SK-N-MC (cell line): ENCODE results near the gene RCAN1.

Experiments used
- DNase-seq: peaks from one replicate; pipeline ENCODE4 v3.0.0-alpha.2; 2011; ENCODE audit warnings: low read depth, low spot score
- H3K27ac ChIP-seq: fragments of 200-600 bp; sonication (generic); 2 replicates; pipeline ENCODE4 v1.5.1; 2016; ENCODE audit warnings: mixed run types
- H3K36me3 ChIP-seq: fragments of 200-600 bp; sonication (generic); 2 replicates; pipeline ENCODE4 v1.6.1; 2017; ENCODE audit warnings: antibody characterized with exemption, low read length, mixed read lengths; ENCODE audit not compliant: insufficient read depth
- H3K4me3 ChIP-seq: fragments of 200-600 bp; sonication (generic); 2 replicates; pipeline ENCODE4 v1.5.1; 2016
- H3K9ac ChIP-seq: fragments of 200-600 bp; sonication (generic); 2 replicates; pipeline ENCODE4 v1.8.0; 2017; ENCODE audit warnings: mixed run types, mixed read lengths; ENCODE audit not compliant: insufficient read length
- H3K9me3 ChIP-seq: fragments of 200-600 bp; sonication (generic); 2 replicates; pipeline ENCODE4 v1.6.1; 2017; ENCODE audit warnings: low read depth, mild to moderate bottlenecking, antibody characterized with exemption, low read length, moderate library complexity, mixed read lengths
- EZH2 ChIP-seq: fragments of 200-600 bp; sonication (generic); IDR thresholded peaks from one replicate; pipeline ENCODE4 v1.6.1; 2017; ENCODE audit warnings: antibody characterized with exemption
- FOXP2 ChIP-seq: optimal IDR thresholded peaks from 2 replicates; pipeline ENCODE3; 2011; ENCODE audit warnings: mild to moderate bottlenecking, moderate library complexity; ENCODE audit not compliant: insufficient read depth; ENCODE audit errors: extremely low read length, control extremely low read depth
- POLR2AphosphoS5 ChIP-seq: IDR thresholded peaks from 2 replicates; pipeline ENCODE4 v1.6.1; 2012; ENCODE audit warnings: mild to moderate bottlenecking, low read depth, low read length, borderline replicate concordance

RCAN1 gene

DNA sequence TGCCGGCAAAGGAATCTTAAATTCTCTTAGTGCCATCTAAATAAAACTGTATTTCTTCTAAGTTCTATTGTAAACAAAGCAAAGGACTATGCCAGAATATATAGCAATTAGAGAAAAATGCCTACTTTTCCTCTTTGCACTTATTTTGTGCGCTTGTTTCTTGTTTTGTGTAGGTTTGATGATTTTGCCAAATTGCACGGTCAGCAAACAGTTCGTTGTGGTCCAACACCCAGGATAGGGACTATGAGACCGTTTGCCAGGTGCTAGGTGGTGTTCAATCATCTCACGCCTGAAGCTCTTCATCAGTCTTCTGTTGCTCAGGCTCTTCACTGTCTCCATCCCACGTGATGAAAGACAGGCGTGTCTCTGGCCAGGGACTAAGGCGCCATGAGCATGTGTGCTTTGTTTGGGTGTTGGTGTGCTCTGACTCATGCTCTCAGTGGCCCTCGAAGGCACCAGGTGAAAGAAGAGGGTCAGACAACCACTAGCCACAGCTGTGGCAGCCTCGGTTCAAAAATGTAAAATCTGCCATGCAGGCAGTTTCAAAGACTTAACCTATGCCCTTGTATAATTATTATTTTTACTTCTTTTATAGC is 66.0 kb downstream of the RCAN1 start:
- DNase-seq = no peak
- Histone ChIP-seq H3K9ac (no peak overlapping the region), H3K4me3 (no peak overlapping the region), H3K9me3 (no peaks in the 10 kb centered on the region), H3K27ac (no peak overlapping the region), H3K36me3 (no peaks in the 10 kb centered on the region)
- TF ChIP-seq EZH2 (no peak), POLR2AphosphoS5 (no peak), FOXP2 (no peak)

DNA sequence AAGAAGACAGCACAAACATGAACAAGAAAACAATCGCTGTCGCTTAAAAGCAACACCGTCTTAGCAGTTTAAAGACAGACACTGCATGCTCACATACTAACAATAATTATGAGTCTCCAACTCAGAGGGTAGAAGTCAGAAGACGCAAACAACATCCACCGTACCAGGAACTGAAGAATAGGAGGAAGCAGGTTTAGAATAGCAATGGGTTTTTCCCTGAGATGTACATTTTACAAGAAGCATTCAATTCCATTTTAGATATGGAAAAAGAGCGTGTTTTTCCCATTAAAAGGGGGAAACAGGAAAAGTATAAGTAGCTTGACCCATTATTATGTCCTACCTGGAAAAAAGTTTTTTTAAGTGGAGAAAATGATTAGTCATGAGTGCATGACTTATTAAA is 68.4 kb downstream of the RCAN1 start:
- TF ChIP-seq FOXP2 (no peak), EZH2 (no peak), POLR2AphosphoS5 (no peak)
- no peak for DNase-seq
- Histone ChIP-seq H3K36me3 (no peaks in the 10 kb centered on the region), H3K9ac (no peak overlapping the region), H3K27ac (no peak overlapping the region), H3K4me3 (no peak overlapping the region), H3K9me3 (no peaks in the 10 kb centered on the region)

DNA sequence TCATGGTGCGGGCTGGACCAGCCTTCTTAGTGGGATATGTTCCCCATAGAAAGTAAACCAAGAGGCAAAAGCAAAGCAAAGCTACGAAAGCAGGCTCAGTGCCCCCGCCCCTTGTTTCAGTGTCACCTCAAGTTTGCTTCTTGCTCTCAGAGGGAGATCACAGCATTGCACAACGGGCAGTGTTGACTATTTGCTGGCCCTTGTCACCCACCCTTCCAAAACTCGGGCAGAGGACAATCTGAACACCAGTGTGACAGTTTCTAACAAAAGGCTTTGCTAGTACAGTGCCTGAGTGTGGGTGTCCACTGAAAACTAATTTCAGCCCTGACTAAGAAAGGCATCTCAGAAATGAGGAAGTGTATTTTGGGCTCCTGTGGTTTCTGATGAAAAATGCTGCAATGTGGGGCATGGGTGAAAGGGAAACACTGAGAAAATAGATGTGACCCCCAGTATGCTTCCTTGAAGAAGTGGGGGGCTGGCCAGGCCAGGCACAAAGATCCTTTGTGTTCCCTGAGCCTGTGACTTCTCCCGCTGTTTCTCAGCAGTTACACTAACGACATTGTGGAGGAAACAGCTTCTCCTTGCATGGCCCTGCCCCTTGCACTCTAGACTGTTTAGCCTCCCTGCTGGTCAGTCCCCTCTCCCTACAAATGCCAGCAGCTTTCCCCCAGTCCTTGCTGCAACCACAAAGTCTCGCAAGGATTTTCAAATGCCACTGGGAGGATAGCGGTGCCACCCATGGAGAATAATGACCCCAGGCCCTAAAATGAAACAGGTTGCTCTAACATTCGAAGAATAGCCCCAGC is 69.6 kb downstream of the RCAN1 start:
- DNase-seq = no peak
- H3K27ac ChIP-seq = no peak overlapping the region
- H3K36me3 ChIP-seq = no peaks in the 10 kb centered on the region
- no peak overlapping the region for H3K9ac ChIP-seq
- TF ChIP-seq EZH2 (no peak), FOXP2 (no peak), POLR2AphosphoS5 (no peak)
- H3K9me3 ChIP-seq = no peaks in the 10 kb centered on the region
- H3K4me3 ChIP-seq = no peak overlapping the region

DNA sequence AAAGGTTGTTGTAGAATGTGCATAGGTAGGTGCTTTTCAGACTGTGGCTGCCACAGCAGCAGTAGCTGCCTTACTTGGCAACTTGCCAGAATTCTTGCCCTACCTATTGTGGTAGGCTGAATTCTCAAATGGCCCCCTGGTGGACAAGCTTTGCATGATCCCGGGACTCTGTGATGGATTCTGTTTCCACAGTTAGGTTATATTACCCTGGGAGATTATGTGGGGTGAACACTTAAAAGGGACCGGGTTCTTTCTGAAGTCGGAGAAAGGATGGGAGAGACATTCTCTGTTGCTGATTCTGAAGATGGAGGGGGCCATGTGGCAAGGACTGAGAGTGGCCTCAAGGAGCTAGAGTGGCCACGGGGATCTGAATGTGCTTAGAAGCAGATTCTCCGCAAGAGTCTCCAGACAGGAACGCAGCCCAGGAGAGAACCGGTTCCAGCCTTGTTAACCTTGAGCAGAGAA is 70.8 kb downstream of the RCAN1 start:
- TF ChIP-seq FOXP2 = no peak
- no peak for TF ChIP-seq POLR2AphosphoS5
- TF ChIP-seq EZH2 = no peak
- DNase-seq = peak; percentile 22
- Histone ChIP-seq H3K9ac (no peak overlapping the region), H3K27ac (no peak overlapping the region), H3K9me3 (no peaks in the 10 kb centered on the region), H3K36me3 (no peaks in the 10 kb centered on the region), H3K4me3 (no peak overlapping the region)

DNA sequence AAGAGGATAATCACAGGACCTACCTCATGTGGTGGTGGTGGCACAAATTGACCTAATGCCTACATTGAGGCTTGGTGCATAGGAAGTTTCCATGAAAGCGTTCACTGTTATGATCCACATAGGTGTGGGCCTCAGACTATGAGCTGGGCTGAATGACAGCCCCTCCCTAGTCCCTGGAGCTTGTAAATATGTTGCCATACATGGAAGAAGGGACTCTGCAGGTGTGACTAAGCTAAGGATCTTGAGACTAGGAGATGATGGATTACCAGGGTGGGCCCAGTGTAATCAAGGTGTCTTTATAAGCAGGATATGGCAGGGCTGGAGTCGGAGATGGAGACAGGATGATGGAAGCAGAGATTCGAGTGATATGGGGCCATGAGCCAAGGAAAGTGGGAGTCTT is 71.9 kb downstream of the RCAN1 start:
- H3K4me3 ChIP-seq = no peak overlapping the region
- H3K9me3 ChIP-seq = no peaks in the 10 kb centered on the region
- H3K36me3 ChIP-seq = no peaks in the 10 kb centered on the region
- no peak for TF ChIP-seq EZH2
- TF ChIP-seq FOXP2 = no peak
- no peak for TF ChIP-seq POLR2AphosphoS5
- no peak overlapping the region for H3K27ac ChIP-seq
- H3K9ac ChIP-seq = no peak overlapping the region
- no peak for DNase-seq

DNA sequence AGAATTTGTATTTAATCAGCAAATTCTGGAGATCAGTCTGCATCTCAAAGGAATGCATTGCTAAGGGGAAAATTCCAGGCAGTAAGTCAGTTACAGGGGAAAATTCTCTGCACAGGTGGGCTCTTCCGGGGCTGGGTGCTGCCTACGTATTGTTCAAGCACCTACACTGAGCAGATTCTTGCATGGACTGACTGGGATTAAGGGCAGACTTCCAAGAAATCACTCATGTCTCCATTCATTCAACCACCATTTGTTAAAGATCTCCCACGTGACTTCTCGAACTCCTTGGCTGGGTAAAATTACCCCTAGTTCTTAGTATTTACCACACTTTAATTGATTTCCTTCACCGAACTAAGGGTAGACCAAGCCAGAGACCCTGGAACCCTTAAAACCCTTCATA is 74.7 kb downstream of the RCAN1 start:
- TF ChIP-seq POLR2AphosphoS5 (no peak), FOXP2 (no peak), EZH2 (no peak)
- DNase-seq = no peak
- Histone ChIP-seq H3K4me3 (no peak overlapping the region), H3K36me3 (no peaks in the 10 kb centered on the region), H3K27ac (no peak overlapping the region), H3K9ac (no peak overlapping the region), H3K9me3 (no peaks in the 10 kb centered on the region)

DNA sequence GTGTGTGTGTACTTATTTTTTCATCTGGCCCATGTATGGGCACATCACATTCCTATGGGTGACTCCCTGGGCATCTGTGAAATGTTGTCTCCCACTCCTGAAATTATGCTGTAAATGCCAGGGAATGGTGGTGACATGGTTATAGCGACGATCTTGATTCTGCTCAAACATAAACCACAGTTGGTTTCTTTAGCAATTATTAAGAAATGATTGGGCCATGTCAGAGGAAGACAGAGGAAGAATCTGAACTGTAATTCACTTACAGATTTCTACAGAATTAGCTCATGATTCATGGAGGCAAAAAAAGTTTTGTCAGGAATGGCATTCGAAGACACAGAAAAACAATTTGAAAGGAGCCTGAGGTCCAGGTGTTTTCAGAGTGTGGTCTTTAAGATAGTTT is 77.1 kb downstream of the RCAN1 start:
- DNase-seq = no peak
- no peaks in the 10 kb centered on the region for H3K36me3 ChIP-seq
- H3K9ac ChIP-seq = no peak overlapping the region
- H3K27ac ChIP-seq = no peak overlapping the region
- H3K9me3 ChIP-seq = no peaks in the 10 kb centered on the region
- no peak overlapping the region for H3K4me3 ChIP-seq
- TF ChIP-seq FOXP2 (no peak), POLR2AphosphoS5 (no peak), EZH2 (no peak)

DNA sequence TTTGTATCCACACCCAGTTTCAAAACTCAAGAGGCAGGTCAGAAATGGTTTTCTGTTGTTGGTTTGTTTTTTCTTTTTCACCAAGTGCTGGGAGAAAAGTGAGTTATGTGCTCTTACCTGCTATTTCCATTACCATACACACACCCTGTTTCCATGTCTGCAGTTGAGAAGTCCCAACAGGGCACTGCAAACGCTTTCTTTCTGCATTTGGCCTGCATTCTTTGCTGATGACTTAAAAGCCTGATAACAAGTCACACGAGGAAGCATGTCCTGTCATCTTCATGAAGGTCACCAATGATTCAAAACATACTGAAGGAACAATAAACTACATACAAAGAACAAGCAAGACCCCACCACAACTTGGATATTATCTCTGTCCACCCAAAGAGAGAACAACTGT is 78.1 kb downstream of the RCAN1 start:
- no peak for DNase-seq
- Histone ChIP-seq H3K4me3 (no peak overlapping the region), H3K27ac (no peak overlapping the region), H3K9me3 (no peaks in the 10 kb centered on the region), H3K9ac (no peak overlapping the region), H3K36me3 (no peaks in the 10 kb centered on the region)
- TF ChIP-seq POLR2AphosphoS5 = no peak
- no peak for TF ChIP-seq FOXP2
- TF ChIP-seq EZH2 = no peak

DNA sequence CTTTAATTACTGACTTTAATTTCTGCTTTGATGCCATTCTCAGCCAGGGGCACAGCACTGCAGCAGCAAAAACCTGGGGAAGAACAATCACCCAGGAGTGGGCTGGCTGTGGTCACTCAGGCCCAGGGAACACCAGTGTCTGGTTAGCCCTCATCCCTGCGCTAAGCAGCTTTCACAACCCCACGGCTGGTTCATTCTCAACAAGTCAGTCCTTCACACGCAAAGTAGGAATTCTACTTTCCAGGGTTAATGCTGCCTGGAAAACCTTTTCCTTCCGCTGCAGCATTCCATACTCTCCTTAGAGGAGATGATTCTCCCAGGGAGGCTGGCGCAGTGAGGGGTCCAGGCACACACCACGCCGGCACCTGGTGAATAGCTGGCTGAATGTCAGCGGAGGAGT is 78.6 kb downstream of the RCAN1 start:
- no peaks in the 10 kb centered on the region for H3K9me3 ChIP-seq
- no peak overlapping the region for H3K9ac ChIP-seq
- no peaks in the 10 kb centered on the region for H3K36me3 ChIP-seq
- TF ChIP-seq POLR2AphosphoS5 (no peak), EZH2 (no peak), FOXP2 (no peak)
- no peak for DNase-seq
- no peak overlapping the region for H3K4me3 ChIP-seq
- H3K27ac ChIP-seq = no peak overlapping the region
